ENCODE results near the gene CDK16. TPM values are rescaled to one million over a fixed set of nuclear protein-coding genes. Genes with fewer than 3 reads are reported as not detected.

CDK16 gene
- total and polyA plus RNA-seq, 2 of the 13 experiments (the other 11 are each of a cell fraction or from before 2014, with no cell fraction given): 64.5 to 225 TPM

DNA sequence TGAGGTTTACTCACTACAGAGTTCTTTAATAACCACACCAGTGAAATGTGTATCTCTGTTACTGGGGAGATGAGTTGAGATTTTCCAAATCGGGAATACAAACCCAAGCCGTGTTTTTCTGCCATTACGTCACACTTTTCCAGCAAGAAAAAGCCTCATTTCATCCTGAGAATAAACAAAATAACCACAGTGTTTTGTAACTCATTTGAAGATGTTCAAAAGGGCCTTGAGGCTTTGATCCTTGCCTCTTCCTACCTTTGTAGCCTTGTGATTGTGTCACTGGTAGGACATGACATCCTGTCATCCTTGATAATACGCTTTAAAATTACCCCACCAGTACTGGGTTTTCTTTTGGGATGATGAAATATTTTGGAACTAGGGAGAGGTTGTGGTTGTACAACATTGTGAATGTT is 17.2 kb downstream of the CDK16 start (continued):
- TF ChIP-seq EP300 (IDR thresholded peaks at IDR 0.05; ENCODE audit: low read depth in 2 of 2, low read length in 2 of 2): peak in 1 of 2 experiments; percentile 53; a peak in 1 of 4 replicates
- peak; percentile 58; the same call in 1 of the 2 replicates for TF ChIP-seq EP300 (CRISPR knock-in tag; IDR thresholded peaks at IDR 0.05; ENCODE audit: borderline replicate concordance)
- TF ChIP-seq HBP1 (CRISPR knock-in tag; IDR thresholded peaks at IDR 0.05; ENCODE audit: low read depth): no peak
- TF ChIP-seq DNMT1 (CRISPR knock-in tag; IDR thresholded peaks at IDR 0.05): no peak
- TF ChIP-seq RARA (CRISPR knock-in tag; IDR thresholded peaks at IDR 0.05): 0 out of 2 replicates have a peak, but pooled peaks have one; percentile 10
- peak; percentile 42 for TF ChIP-seq CEBPB (IDR thresholded peaks at IDR 0.05; ENCODE audit: borderline replicate concordance, low read depth, low read length)
- TF ChIP-seq ARID3A (IDR thresholded peaks at IDR 0.05; ENCODE audit: low read depth, low read length): no peak
- no peak for TF ChIP-seq ZNF556 (CRISPR knock-in tag; IDR thresholded peaks at IDR 0.05; ENCODE audit: borderline replicate concordance)
- TF ChIP-seq REXO4 (CRISPR knock-in tag; IDR thresholded peaks at IDR 0.05; ENCODE audit: borderline replicate concordance): no peak
- TF ChIP-seq HHEX (CRISPR knock-in tag; IDR thresholded peaks at IDR 0.05): no peak
- TF ChIP-seq XRCC5 (optimal IDR thresholded peaks at IDR 0.05; ENCODE audit: low read length): no peak
- no peak for TF ChIP-seq ZMYM3 (CRISPR knock-in tag; IDR thresholded peaks at IDR 0.05)
- TF ChIP-seq POLR2AphosphoS2 (IDR thresholded peaks at IDR 0.05; ENCODE audit: low read depth, low read length): no peak
- no peak for TF ChIP-seq MBD4 (IDR thresholded peaks at IDR 0.05; ENCODE audit: borderline replicate concordance, low read length)
- TF ChIP-seq ZNF138 (CRISPR knock-in tag; IDR thresholded peaks at IDR 0.05; ENCODE audit: low read depth): no peak
- no peak for TF ChIP-seq TP53 (CRISPR knock-in tag; conservative IDR thresholded peaks at IDR 0.05)
- TF ChIP-seq RFX3 (CRISPR knock-in tag; IDR thresholded peaks at IDR 0.05): no peak
- TF ChIP-seq NCOA2 (CRISPR knock-in tag; IDR thresholded peaks at IDR 0.05): peak; percentile 67
- TF ChIP-seq ZNF672 (CRISPR knock-in tag; IDR thresholded peaks at IDR 0.05): no peak
- TF ChIP-seq, protein P1, sequence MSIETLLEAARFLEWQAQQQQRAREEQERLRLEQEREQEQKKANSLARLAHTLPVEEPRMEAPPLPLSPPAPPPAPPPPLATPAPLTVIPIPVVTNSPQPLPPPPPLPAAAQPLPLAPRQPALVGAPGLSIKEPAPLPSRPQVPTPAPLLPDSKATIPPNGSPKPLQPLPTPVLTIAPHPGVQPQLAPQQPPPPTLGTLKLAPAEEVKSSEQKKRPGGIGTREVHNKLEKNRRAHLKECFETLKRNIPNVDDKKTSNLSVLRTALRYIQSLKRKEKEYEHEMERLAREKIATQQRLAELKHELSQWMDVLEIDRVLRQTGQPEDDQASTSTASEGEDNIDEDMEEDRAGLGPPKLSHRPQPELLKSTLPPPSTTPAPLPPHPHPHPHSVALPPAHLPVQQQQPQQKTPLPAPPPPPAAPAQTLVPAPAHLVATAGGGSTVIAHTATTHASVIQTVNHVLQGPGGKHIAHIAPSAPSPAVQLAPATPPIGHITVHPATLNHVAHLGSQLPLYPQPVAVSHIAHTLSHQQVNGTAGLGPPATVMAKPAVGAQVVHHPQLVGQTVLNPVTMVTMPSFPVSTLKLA (IDR thresholded peaks at IDR 0.05): no peak
- peak in 1 of 2 experiments; percentile 81; a peak in 2 of 4 replicates for TF ChIP-seq ATF4 (CRISPR knock-in tag; IDR thresholded peaks at IDR 0.05)
- TF ChIP-seq ZNF746 (CRISPR knock-in tag; IDR thresholded peaks at IDR 0.05): no peak
- no peak for TF ChIP-seq POLR2G (IDR thresholded peaks at IDR 0.05; ENCODE audit: low read depth, low read length)
- TF ChIP-seq ZNF260 (CRISPR knock-in tag; IDR thresholded peaks at IDR 0.05; ENCODE audit: borderline replicate concordance, low read depth): no peak
- no peak for TF ChIP-seq FOXK1 (CRISPR knock-in tag; IDR thresholded peaks at IDR 0.05; ENCODE audit: borderline replicate concordance, low read depth)
- peak; percentile 54 for TF ChIP-seq ATF7 (IDR thresholded peaks at IDR 0.05)
- no peak for TF ChIP-seq ATF7 (CRISPR knock-in tag; IDR thresholded peaks at IDR 0.05)
- no peak for TF ChIP-seq SP140L (CRISPR knock-in tag; IDR thresholded peaks at IDR 0.05; ENCODE audit: borderline replicate concordance)
- no peak for TF ChIP-seq GATA4 (IDR thresholded peaks at IDR 0.05; ENCODE audit: borderline replicate concordance, low read depth)

Data from HepG2 (cell line).